PC-3 (cell line): ENCODE results near the gene PREX1. TPM values are rescaled to one million over a fixed set of nuclear protein-coding genes. Genes with fewer than 3 reads are reported as not detected.
"Not testable (repeated sequence)": the region's sequence is repeated elsewhere in the genome, so short reads cannot be mapped to it uniquely, and the experiment has no call there.

ENCODE experiments used
- ATAC-seq: fragments of 200-7000 bp; cut with Tn5 transposase; 2 replicates; pipeline ENCODE4 v1.9.1; 2020; ENCODE audit warnings: mild to moderate bottlenecking, moderate library complexity
- BruUV-seq: library from RNA; stranded (reverse); fragments of 400-500 nt; replicated peaks from 2 replicates; lab custom pipeline; 2021; lab: Mats Ljungman, UMichigan
- CTCF ChIA-PET: fragments of 300-600 bp; sonication (Branson Sonifier 250); formaldehyde crosslinking; loops from one replicate; lab custom pipeline; 2022; ENCODE audit warnings: antibody characterized with exemption; lab: Charles Lee
- POLR2A ChIA-PET: fragments of 300-600 bp; sonication (Branson Sonifier 250); formaldehyde crosslinking; loops from one replicate; lab custom pipeline; 2022; ENCODE audit warnings: antibody characterized with exemption; ENCODE audit not compliant: unreplicated experiment; lab: Charles Lee
- DNase-seq: peaks from one replicate; pipeline ENCODE4 v3.0.0-alpha.2; 2015
- H2AFZ ChIP-seq: fragments of 300-600 bp; sonication (generic); 2 replicates; pipeline ENCODE4 v1.6.0; 2016; ENCODE audit warnings: antibody characterized with exemption, low read length
- H3F3A ChIP-seq: fragments of 300-600 bp; sonication (generic); one replicate; pipeline ENCODE4 v1.6.0; 2017; ENCODE audit warnings: antibody characterized with exemption, low read length, control low read depth, mild to moderate bottlenecking; ENCODE audit not compliant: unreplicated experiment
- H3K27ac ChIP-seq: fragments of 300-600 bp; sonication (generic); 2 replicates; pipeline ENCODE4 v1.5.1; 2016; ENCODE audit warnings: mild to moderate bottlenecking, low read length
- H3K27me3 ChIP-seq: fragments of 300-600 bp; sonication (generic); 2 replicates; pipeline ENCODE4 v1.6.1; 2016; ENCODE audit warnings: low read length, mixed read lengths
- H3K36me3 ChIP-seq: fragments of 300-600 bp; sonication (generic); 2 replicates; pipeline ENCODE4 v1.6.1; 2016; ENCODE audit warnings: low read depth, mixed run types, low read length, mixed read lengths
- H3K4me1 ChIP-seq: fragments of 300-600 bp; sonication (generic); 2 replicates; pipeline ENCODE4 v1.5.1; 2016; ENCODE audit warnings: low read length; ENCODE audit not compliant: insufficient read depth
- H3K4me2 ChIP-seq: fragments of 300-600 bp; sonication (generic); 2 replicates; pipeline ENCODE4 v1.6.0; 2016; ENCODE audit warnings: low read length
- H3K4me3 ChIP-seq: fragments of 300-600 bp; sonication (generic); 2 replicates; pipeline ENCODE4 v1.5.1; 2016; ENCODE audit warnings: mild to moderate bottlenecking, low read length, mixed read lengths
- H3K79me2 ChIP-seq: fragments of 300-600 bp; sonication (generic); 2 replicates; pipeline ENCODE4 v1.6.1; 2017; ENCODE audit warnings: low read length, mixed read lengths
- H3K9ac ChIP-seq: fragments of 300-600 bp; sonication (generic); 2 replicates; pipeline ENCODE4 v1.6.0; 2016; ENCODE audit warnings: mild to moderate bottlenecking, low read length
- H3K9me2 ChIP-seq: fragments of 300-600 bp; sonication (generic); replicated peaks from 2 replicates; pipeline ENCODE4 v1.6.1; 2016; ENCODE audit warnings: mixed run types, low read length, mixed read lengths
- H3K9me3 ChIP-seq: fragments of 300-600 bp; sonication (generic); 2 replicates; pipeline ENCODE4 v1.6.1; 2016; ENCODE audit warnings: low read length, mixed read lengths
- H4K20me1 ChIP-seq: fragments of 300-600 bp; sonication (generic); 2 replicates; pipeline ENCODE4 v1.6.1; 2016; ENCODE audit warnings: low read length, mixed read lengths
- EZH2 ChIP-seq: fragments of 300-600 bp; sonication (generic); IDR thresholded peaks from one replicate; pipeline ENCODE4 v1.6.1; 2017; ENCODE audit warnings: antibody characterized with exemption, mild to moderate bottlenecking, low read length; ENCODE audit not compliant: unreplicated experiment
- EZH2phosphoT487 ChIP-seq: fragments of 300-600 bp; sonication (generic); IDR thresholded peaks from 2 replicates; pipeline ENCODE4 v1.6.1; 2018; ENCODE audit warnings: mild to moderate bottlenecking, antibody characterized with exemption, low read length, borderline replicate concordance
- intact Hi-C: fragments of 100-400 bp; cut with micrococcal nuclease; formaldehyde crosslinking; loops from 2 replicates; pipeline ENCODE4 v1.9.0; 2023
- total RNA-seq: library from RNA; depleted of rRNA; stranded (reverse); fragments of >200 nt; gene quantifications from 2 replicates; pipeline ENCODE4 v1.2.3, GENCODE V29; 2014
- TF ChIP-seq, protein P1 (sequence below): fragments of 300-600 bp; sonication (generic); conservative IDR thresholded peaks from 2 replicates; pipeline ENCODE4 v1.5.1; 2017; ENCODE audit warnings: antibody characterized with exemption, low read depth, mild to moderate bottlenecking, low read length

The PREX1 gene
- total RNA-seq, 1 experiment from 2014 or later = 22.1 TPM

DNA sequence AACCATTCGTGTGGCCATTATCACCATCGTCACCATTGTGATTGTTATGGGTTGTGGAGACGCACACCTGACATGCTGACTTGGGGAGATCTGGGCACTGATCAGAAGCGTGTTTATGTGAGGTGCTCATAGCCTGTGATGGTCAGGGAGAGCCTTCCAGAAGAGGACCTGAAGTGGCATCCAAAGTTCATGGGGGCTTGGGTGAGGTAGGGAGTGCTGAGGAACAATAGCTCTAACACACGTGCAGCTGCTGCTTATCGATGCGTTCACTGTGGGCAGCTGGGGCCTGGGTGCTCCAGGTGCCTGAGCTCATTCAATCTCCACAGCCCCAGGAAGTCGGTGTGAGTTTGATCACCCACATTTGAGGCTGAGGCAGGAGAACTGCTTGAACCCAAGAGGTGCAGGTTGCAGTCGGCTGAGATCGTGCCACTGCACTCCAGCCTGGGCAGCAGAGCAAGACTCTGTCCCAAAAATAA, 227.3 kb downstream of the PREX1 start:
- Histone ChIP-seq H3K27ac (no peak overlapping the region), H3K4me1 (no peaks in the 10 kb centered on the region), H3K79me2 (no peaks in the 10 kb centered on the region), H3K9me2 (no peaks in the 10 kb centered on the region), H4K20me1 (no peaks in the 10 kb centered on the region), H3K4me2 (no peak overlapping the region), H3K9me3 (0 out of 2 replicates have a peak, but pooled peaks cover 9% of the 10 kb centered on the region), H3K27me3 (peaks cover 21% of the 10 kb centered on the region; the same call in 1 of the 2 replicates), H3K4me3 (no peak overlapping the region), H2AFZ (no peak overlapping the region), H3K36me3 (no peaks in the 10 kb centered on the region), H3F3A (no peaks in the 10 kb centered on the region), H3K9ac (no peak overlapping the region)
- DNase-seq (no peak), ATAC-seq (no peak)
- CTCF ChIA-PET = interaction anchor here (0.5 kb wide), 1 partner anchor 363 kb away, joined by 4 read pairs; no protein-coding TSS in a partner anchor
- intact Hi-C loops = no loop called here
- POLR2A ChIA-PET = no interaction called here
- TF ChIP-seq EZH2 (no peak), EZH2phosphoT487 (no peak)
- TF ChIP-seq, protein P1, sequence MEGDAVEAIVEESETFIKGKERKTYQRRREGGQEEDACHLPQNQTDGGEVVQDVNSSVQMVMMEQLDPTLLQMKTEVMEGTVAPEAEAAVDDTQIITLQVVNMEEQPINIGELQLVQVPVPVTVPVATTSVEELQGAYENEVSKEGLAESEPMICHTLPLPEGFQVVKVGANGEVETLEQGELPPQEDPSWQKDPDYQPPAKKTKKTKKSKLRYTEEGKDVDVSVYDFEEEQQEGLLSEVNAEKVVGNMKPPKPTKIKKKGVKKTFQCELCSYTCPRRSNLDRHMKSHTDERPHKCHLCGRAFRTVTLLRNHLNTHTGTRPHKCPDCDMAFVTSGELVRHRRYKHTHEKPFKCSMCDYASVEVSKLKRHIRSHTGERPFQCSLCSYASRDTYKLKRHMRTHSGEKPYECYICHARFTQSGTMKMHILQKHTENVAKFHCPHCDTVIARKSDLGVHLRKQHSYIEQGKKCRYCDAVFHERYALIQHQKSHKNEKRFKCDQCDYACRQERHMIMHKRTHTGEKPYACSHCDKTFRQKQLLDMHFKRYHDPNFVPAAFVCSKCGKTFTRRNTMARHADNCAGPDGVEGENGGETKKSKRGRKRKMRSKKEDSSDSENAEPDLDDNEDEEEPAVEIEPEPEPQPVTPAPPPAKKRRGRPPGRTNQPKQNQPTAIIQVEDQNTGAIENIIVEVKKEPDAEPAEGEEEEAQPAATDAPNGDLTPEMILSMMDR = no peak
- no TSS peak for BruUV-seq

- Histone ChIP-seq H3K27me3 (peaks cover 21% of the 10 kb centered on the region), H3K27ac (no peak overlapping the region), H3K79me2 (no peaks in the 10 kb centered on the region), H4K20me1 (no peaks in the 10 kb centered on the region), H3K4me3 (no peak overlapping the region), H3K4me1 (no peaks in the 10 kb centered on the region), H2AFZ (no peak overlapping the region), H3K36me3 (no peaks in the 10 kb centered on the region), H3K4me2 (no peak overlapping the region), H3K9ac (no peak overlapping the region), H3K9me2 (no peaks in the 10 kb centered on the region), H3F3A (no peaks in the 10 kb centered on the region), H3K9me3 (0 out of 2 replicates have a peak, but pooled peaks cover 9% of the 10 kb centered on the region)
- ChIA-PET CTCF (no interaction called here), POLR2A (no interaction called here)
- DNase-seq (no peak), ATAC-seq (no peak)
- intact Hi-C loops = no loop called here
- no TSS peak for BruUV-seq
- TF ChIP-seq EZH2 (no peak), EZH2phosphoT487 (no peak)
- TF ChIP-seq, protein P1 = no peak
These were observed 227.9 kb downstream of the PREX1 start for GRCh38 chr20:48599748-48600469.

DNA sequence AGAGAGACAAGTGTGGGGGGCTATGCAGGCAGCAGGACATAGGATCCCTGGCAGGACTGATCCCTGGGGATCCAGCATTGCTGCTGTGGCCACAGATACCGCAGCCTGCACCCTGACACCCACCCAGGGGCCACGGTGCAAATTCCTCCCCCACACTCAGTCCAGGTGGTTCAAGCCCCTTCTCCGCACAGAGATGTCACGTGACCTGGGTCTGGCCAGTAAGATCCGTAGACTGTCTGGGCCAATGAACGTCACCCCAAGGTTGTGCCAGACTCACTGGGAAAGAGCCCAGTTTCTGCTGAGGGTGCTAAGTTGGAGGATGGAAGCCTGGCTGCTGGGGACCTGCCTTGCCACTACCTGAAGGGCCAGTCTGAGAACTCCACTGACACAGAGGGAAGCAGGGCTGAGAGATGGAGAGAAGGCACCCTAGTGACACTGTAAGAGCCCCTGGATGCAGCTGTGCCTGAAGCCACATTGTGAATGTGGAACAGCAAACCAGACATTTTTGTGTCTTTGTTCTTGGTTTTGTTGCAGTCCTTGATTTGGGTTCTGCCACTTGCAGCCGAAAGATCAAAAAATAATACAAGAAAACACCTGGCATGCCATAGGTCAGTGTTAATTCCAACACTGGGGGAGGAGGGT, 228.6 kb downstream of the PREX1 start:
- Histone ChIP-seq H3K9me3 (0 out of 2 replicates have a peak, but pooled peaks cover 9% of the 10 kb centered on the region), H3K36me3 (no peaks in the 10 kb centered on the region)
- TF ChIP-seq EZH2 (no peak), EZH2phosphoT487 (no peak)
- TF ChIP-seq, protein P1 = no peak

DNA sequence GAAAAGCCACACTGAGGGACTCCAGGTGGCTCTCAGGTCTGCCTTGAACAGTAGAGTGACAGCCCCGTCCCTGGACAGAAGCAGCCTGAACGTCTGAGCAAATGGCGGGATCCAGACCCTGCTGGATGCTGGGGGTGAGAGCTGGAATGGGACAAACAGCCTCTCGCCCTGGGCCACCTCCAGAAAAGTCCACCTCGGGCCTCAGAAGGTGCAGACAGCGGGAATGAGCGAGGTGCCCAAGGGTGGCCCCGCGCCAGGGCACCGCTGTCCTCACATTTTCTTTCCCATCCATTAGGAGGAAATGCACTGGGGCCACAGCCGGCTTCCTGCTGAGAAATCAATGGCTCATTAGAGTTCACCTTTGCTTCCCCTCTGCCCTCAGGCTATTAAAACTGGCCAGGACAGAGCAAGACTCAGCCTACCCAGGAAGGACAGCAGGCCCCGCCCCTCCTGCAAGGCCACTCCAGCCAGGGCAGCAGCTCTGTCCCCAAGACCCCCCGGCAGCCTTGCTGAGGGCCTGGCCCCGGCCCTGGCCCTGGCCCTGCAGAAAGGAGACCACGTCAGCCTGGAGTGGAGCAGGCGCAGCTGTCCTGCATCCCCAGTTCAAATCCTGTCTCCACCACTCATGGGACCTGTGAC, 229.4 kb downstream of the PREX1 start:
- H3K36me3 ChIP-seq, H3F3A ChIP-seq, intact Hi-C loops, H4K20me1 ChIP-seq, H3K9me3 ChIP-seq, H3K9me2 ChIP-seq, H3K4me1 ChIP-seq, POLR2A ChIA-PET, H3K27ac ChIP-seq, H3K9ac ChIP-seq, H2AFZ ChIP-seq, CTCF ChIA-PET, H3K4me2 ChIP-seq, H3K79me2 ChIP-seq, BruUV-seq, H3K4me3 ChIP-seq: not testable (repeated sequence)
- ATAC-seq (peak; percentile 42), DNase-seq (peak; percentile 16)
- peaks cover 29% of the 10 kb centered on the region for H3K27me3 ChIP-seq

More for the DNA sequence above, 228.6 kb downstream of the PREX1 start:
- Histone ChIP-seq H2AFZ (no peak overlapping the region), H3K9me2 (no peaks in the 10 kb centered on the region), H3K4me2 (no peak overlapping the region), H3K27me3 (peaks cover 27% of the 10 kb centered on the region), H3K4me1 (no peaks in the 10 kb centered on the region), H3K4me3 (no peak overlapping the region), H3K27ac (no peak overlapping the region), H4K20me1 (no peaks in the 10 kb centered on the region), H3F3A (no peaks in the 10 kb centered on the region), H3K9ac (no peak overlapping the region), H3K79me2 (no peaks in the 10 kb centered on the region)
- DNase-seq (no peak), ATAC-seq (no peak)
- ChIA-PET POLR2A (no interaction called here), CTCF (no interaction called here)
- intact Hi-C loops = no loop called here
- no TSS peak for BruUV-seq
